ENCODE results near the gene SZRD1.

DNA sequence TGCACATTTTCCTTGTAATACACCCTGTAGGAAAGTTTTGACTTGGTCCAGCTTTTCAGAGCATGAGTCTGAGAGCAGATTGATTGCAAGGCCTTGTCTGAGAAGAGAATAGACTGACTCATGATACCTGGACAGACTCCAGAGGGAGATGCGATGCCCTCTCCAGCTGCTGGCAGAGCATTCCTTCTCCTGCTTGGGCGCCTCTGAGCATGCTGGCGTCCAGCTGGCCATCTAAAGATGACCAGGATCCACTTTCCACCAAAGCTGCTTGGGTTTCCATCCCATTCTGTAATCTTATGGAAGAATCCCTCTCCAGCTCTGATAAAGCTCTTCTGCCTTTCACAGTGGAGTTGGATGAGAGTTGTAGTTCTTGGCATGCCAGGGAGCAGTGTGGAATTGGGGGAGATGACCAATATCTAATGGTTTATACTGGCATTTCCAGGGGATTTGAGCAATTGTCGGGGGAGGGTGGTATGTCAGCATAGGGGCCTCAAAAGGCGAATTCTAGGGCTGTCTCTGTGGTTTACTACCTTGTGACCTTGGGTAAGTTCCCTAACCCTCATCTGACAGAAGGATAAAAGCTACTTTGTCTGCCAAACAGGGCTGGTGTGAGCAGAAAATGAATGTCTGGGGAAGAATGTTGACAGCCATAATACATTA is 19.5 kb downstream of the SZRD1 start:
- TF ChIP-seq, protein P1, sequence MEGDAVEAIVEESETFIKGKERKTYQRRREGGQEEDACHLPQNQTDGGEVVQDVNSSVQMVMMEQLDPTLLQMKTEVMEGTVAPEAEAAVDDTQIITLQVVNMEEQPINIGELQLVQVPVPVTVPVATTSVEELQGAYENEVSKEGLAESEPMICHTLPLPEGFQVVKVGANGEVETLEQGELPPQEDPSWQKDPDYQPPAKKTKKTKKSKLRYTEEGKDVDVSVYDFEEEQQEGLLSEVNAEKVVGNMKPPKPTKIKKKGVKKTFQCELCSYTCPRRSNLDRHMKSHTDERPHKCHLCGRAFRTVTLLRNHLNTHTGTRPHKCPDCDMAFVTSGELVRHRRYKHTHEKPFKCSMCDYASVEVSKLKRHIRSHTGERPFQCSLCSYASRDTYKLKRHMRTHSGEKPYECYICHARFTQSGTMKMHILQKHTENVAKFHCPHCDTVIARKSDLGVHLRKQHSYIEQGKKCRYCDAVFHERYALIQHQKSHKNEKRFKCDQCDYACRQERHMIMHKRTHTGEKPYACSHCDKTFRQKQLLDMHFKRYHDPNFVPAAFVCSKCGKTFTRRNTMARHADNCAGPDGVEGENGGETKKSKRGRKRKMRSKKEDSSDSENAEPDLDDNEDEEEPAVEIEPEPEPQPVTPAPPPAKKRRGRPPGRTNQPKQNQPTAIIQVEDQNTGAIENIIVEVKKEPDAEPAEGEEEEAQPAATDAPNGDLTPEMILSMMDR (IDR thresholded peaks at IDR 0.05), result no peak
- TF ChIP-seq POLR2A (IDR thresholded peaks at IDR 0.05), result no peak

Data from sigmoid colon (tissue), 3 donors.